GM23338 (cell line): ENCODE measurements around the gene PLIN5.

Experiments used
- CREB1 ChIP-seq: fragments of 250-450 bp; sonication (Bioruptor Pico); IDR thresholded peaks from 2 replicates; pipeline ENCODE4 v1.5.0; 2020; ENCODE audit warnings: low read depth, mild to moderate bottlenecking, moderate library complexity
- CTCF ChIP-seq, 2 experiments: fragments of 200-600 bp in 1 of 2; sonication (generic) in 1 of 2; conservative IDR thresholded peaks; 2 replicates each; pipeline versions ENCODE4 v1.5.1 to v1.6.1; 2016 to 2017; ENCODE audit warnings: antibody characterized with exemption in 2 of 2, low read depth in 2 of 2, mild to moderate bottlenecking in 2 of 2, moderate library complexity in 1 of 2
- EZH2 ChIP-seq: fragments of 200-600 bp; sonication (generic); IDR thresholded peaks from one replicate; pipeline ENCODE4 v1.8.0; 2017; ENCODE audit warnings: antibody characterized with exemption, mild to moderate bottlenecking, low read depth; ENCODE audit not compliant: unreplicated experiment
- EZH2phosphoT487 ChIP-seq: fragments of 200-600 bp; sonication (generic); IDR thresholded peaks from one replicate; pipeline ENCODE4 v1.8.1; 2018; ENCODE audit warnings: antibody characterized with exemption; ENCODE audit not compliant: unreplicated experiment
- JUNB ChIP-seq: IDR thresholded peaks from one replicate; pipeline ENCODE4 v1.6.1; 2016; ENCODE audit warnings: antibody characterized with exemption; ENCODE audit not compliant: unreplicated experiment
- NANOG ChIP-seq: IDR thresholded peaks from 2 replicates; pipeline ENCODE4 v1.6.1; 2016; ENCODE audit warnings: antibody characterized with exemption, borderline replicate concordance
- POLR2AphosphoS5 ChIP-seq: IDR thresholded peaks from 2 replicates; pipeline ENCODE4 v1.6.1; 2016; ENCODE audit warnings: antibody characterized with exemption, low read depth
- STAT1 ChIP-seq: IDR thresholded peaks from one replicate; pipeline ENCODE4 v1.6.1; 2016; ENCODE audit warnings: antibody characterized with exemption; ENCODE audit not compliant: unreplicated experiment
- ZNF331 ChIP-seq: fragments of 250-450 bp; sonication (Bioruptor Pico); IDR thresholded peaks from 2 replicates; pipeline ENCODE4 v1.5.0; 2020; ENCODE audit warnings: low read depth, mild to moderate bottlenecking, moderate library complexity
- TF ChIP-seq, protein P1 (sequence below): fragments of 250-450 bp; sonication (Bioruptor Pico); IDR thresholded peaks from 2 replicates; pipeline ENCODE4 v1.5.0; 2020; ENCODE audit warnings: mild to moderate bottlenecking, moderate library complexity
- TF ChIP-seq, protein P2 (sequence below): IDR thresholded peaks from 2 replicates; pipeline ENCODE4 v1.6.1; 2016; ENCODE audit warnings: antibody characterized with exemption

DNA sequence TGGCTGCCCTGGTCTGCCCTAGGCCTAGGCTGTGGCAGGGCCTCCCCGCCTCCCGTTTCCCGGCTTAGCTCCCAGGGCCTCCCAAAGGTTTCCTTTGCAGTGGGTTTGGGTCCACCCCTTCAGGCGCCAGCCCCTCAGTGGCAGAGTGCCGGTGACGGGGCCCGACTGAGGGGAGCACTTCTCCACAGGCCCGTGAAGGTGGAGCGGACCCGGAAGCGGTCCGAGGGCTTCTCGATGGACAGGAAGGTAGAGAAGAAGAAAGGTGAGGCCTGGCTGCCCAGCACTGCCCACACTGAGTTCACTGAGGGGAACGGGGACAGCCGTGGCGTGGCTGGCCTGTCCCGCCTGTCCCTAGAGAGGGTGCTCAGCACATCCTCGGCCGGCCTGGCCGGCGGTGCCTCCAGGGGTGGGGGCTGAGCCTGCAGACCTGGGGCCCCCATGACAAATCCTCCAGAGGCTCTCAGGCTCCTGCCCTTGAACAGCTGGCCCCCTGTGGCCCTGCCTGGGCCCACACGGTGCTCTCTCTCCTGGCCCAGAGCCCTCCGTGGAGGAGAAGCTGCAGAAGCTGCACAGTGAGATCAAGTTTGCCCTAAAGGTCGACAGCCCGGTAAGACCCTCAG is 37.1 kb downstream of the PLIN5 start:
- no peak for TF ChIP-seq POLR2AphosphoS5
- TF ChIP-seq CTCF (conservative IDR thresholded peaks at IDR 0.05; ENCODE audit: low read depth in 2 of 2): no peak
- no peak for TF ChIP-seq EZH2phosphoT487
- TF ChIP-seq CREB1 (CRISPR knock-in tag): no peak
- TF ChIP-seq EZH2: no peak
- TF ChIP-seq ZNF331 (CRISPR knock-in tag): no peak
- no peak for TF ChIP-seq JUNB
- TF ChIP-seq, protein P1, sequence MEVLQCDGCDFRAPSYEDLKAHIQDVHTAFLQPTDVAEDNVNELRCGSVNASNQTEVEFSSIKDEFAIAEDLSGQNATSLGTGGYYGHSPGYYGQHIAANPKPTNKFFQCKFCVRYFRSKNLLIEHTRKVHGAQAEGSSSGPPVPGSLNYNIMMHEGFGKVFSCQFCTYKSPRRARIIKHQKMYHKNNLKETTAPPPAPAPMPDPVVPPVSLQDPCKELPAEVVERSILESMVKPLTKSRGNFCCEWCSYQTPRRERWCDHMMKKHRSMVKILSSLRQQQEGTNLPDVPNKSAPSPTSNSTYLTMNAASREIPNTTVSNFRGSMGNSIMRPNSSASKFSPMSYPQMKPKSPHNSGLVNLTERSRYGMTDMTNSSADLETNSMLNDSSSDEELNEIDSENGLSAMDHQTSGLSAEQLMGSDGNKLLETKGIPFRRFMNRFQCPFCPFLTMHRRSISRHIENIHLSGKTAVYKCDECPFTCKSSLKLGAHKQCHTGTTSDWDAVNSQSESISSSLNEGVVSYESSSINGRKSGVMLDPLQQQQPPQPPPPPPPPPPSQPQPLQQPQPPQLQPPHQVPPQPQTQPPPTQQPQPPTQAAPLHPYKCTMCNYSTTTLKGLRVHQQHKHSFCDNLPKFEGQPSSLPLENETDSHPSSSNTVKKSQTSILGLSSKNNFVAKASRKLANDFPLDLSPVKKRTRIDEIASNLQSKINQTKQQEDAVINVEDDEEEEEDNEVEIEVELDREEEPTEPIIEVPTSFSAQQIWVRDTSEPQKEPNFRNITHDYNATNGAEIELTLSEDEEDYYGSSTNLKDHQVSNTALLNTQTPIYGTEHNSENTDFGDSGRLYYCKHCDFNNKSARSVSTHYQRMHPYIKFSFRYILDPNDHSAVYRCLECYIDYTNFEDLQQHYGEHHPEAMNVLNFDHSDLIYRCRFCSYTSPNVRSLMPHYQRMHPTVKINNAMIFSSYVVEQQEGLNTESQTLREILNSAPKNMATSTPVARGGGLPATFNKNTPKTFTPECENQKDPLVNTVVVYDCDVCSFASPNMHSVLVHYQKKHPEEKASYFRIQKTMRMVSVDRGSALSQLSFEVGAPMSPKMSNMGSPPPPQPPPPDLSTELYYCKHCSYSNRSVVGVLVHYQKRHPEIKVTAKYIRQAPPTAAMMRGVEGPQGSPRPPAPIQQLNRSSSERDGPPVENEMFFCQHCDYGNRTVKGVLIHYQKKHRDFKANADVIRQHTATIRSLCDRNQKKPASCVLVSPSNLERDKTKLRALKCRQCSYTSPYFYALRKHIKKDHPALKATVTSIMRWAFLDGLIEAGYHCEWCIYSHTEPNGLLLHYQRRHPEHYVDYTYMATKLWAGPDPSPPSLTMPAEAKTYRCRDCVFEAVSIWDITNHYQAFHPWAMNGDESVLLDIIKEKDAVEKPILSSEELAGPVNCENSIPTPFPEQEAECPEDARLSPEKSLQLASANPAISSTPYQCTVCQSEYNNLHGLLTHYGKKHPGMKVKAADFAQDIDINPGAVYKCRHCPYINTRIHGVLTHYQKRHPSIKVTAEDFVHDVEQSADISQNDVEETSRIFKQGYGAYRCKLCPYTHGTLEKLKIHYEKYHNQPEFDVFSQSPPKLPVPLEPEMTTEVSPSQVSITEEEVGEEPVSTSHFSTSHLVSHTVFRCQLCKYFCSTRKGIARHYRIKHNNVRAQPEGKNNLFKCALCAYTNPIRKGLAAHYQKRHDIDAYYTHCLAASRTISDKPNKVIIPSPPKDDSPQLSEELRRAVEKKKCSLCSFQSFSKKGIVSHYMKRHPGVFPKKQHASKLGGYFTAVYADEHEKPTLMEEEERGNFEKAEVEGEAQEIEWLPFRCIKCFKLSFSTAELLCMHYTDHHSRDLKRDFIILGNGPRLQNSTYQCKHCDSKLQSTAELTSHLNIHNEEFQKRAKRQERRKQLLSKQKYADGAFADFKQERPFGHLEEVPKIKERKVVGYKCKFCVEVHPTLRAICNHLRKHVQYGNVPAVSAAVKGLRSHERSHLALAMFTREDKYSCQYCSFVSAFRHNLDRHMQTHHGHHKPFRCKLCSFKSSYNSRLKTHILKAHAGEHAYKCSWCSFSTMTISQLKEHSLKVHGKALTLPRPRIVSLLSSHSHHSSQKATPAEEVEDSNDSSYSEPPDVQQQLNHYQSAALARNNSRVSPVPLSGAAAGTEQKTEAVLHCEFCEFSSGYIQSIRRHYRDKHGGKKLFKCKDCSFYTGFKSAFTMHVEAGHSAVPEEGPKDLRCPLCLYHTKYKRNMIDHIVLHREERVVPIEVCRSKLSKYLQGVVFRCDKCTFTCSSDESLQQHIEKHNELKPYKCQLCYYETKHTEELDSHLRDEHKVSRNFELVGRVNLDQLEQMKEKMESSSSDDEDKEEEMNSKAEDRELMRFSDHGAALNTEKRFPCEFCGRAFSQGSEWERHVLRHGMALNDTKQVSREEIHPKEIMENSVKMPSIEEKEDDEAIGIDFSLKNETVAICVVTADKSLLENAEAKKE: no peak
- TF ChIP-seq, protein P2, sequence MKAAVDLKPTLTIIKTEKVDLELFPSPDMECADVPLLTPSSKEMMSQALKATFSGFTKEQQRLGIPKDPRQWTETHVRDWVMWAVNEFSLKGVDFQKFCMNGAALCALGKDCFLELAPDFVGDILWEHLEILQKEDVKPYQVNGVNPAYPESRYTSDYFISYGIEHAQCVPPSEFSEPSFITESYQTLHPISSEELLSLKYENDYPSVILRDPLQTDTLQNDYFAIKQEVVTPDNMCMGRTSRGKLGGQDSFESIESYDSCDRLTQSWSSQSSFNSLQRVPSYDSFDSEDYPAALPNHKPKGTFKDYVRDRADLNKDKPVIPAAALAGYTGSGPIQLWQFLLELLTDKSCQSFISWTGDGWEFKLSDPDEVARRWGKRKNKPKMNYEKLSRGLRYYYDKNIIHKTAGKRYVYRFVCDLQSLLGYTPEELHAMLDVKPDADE: no peak
- no peak for TF ChIP-seq STAT1
- no peak for TF ChIP-seq NANOG
